Ascending aorta (tissue), 2 donors: ENCODE measurements around the gene MRPL34. TPM values are rescaled to one million over a fixed set of nuclear protein-coding genes. Genes with fewer than 3 reads are reported as not detected.
A peak's percentile ranks its signal among the peaks of the same experiment; 100 is the strongest.

Source experiments
- DNase-seq, 2 donors: peaks; one replicate each; pipeline ENCODE4 v3.0.0-alpha.2; 2019; ENCODE audit warnings: low spot score in 2 of 2
- H3K27ac ChIP-seq, 2 donors: fragments of 200-600 bp; sonication (generic); one replicate each; pipeline ENCODE4 v1.5.1; 2016 to 2017; ENCODE audit warnings: mild to moderate bottlenecking in 1 of 2
- H3K27me3 ChIP-seq: fragments of 200-600 bp; sonication (generic); one replicate; pipeline ENCODE4 v1.5.1; 2017
- H3K36me3 ChIP-seq, 2 donors: fragments of 200-600 bp; sonication (generic); one replicate each; pipeline ENCODE4 v1.5.1; 2016
- H3K4me1 ChIP-seq, 2 donors: fragments of 200-600 bp; sonication (generic); one replicate each; pipeline ENCODE4 v1.5.1; 2016 to 2017; ENCODE audit warnings: mild to moderate bottlenecking in 1 of 2
- H3K4me3 ChIP-seq, 2 donors: fragments of 200-600 bp; sonication (generic); one replicate each; pipeline ENCODE4 v1.5.1; 2016 to 2017; ENCODE audit warnings: mild to moderate bottlenecking in 1 of 2
- H3K9me3 ChIP-seq, 2 donors: fragments of 200-600 bp; sonication (generic); one replicate each; pipeline ENCODE4 v1.5.1; 2016
- CTCF ChIP-seq, 3 experiments: fragments of 200-600 bp in 2 of 3; fragments of 450-650 bp in 1 of 3; sonication (generic) in 2 of 3; IDR thresholded peaks; one replicate each; pipeline ENCODE4 v1.5.1; 2016 to 2019; ENCODE audit warnings: antibody characterized with exemption in 3 of 3, mild to moderate bottlenecking in 1 of 3, moderate library complexity in 1 of 3
- intact Hi-C: fragments of 100-400 bp; cut with DNase I; formaldehyde crosslinking; loops from one replicate; pipeline ENCODE4 v1.15.1; 2023
- total RNA-seq: library from RNA; depleted of rRNA; stranded (reverse); fragments of >200 nt; gene quantifications from one replicate; pipeline ENCODE4 v1.1.0, GENCODE V29; 2016

Gene MRPL34
- total RNA-seq, 1 donor from 2014 or later: 98.9 TPM

DNA sequence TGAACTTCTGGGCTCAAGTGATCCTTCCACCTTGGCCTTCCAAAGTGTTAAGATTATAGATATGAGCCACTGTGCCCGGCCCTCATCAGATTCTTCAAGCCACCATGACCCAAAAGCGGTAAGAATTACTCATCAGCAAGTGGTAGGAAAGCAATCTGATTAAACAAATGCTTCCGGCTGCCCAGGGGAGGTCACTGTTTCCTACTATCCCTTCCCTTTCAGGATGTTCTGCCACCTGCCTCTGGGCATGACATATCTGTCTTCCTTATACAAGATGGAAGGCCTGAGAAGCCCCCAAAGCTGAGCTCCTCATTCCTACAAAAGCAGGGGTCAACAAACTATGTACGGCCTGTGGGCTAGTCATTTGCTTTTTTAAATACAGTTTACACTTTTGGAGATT is 9.4 kb upstream of the MRPL34 start:
- DNase-seq: no peak
- H3K27me3 ChIP-seq: no peaks in the 10 kb centered on the region
- no peaks in the 10 kb centered on the region for H3K9me3 ChIP-seq
- intact Hi-C loops: no loop called here
- H3K36me3 ChIP-seq: peaks cover 5% of the 10 kb centered on the region in 2 donors
- no peak for TF ChIP-seq CTCF (IDR thresholded peaks at IDR 0.05)
- peaks cover 3 to 10% of the 10 kb centered on the region in 2 donors for H3K4me1 ChIP-seq
- no peak overlapping the region for H3K4me3 ChIP-seq
- H3K27ac ChIP-seq: no peak overlapping the region

- H3K36me3 ChIP-seq: peaks cover 5% of the 10 kb centered on the region in 2 donors
- H3K27me3 ChIP-seq: no peaks in the 10 kb centered on the region
- DNase-seq: no peak
- intact Hi-C loops: no loop called here
- H3K4me3 ChIP-seq: no peak overlapping the region
- no peaks in the 10 kb centered on the region for H3K9me3 ChIP-seq
- TF ChIP-seq CTCF (IDR thresholded peaks at IDR 0.05): no peak
- H3K4me1 ChIP-seq: peaks cover 3 to 10% of the 10 kb centered on the region in 2 donors
- H3K27ac ChIP-seq: no peak overlapping the region
Measured at GRCh38 chr19:17296976-17297375, 8.7 kb upstream of the MRPL34 start.

GRCh38 chr19:17300992-17301619 is 4.6 kb upstream of the MRPL34 start:
- Histone ChIP-seq H3K4me3 (no peak overlapping the region), H3K27ac (no peak overlapping the region), H3K27me3 (no peaks in the 10 kb centered on the region), H3K4me1 (peaks cover 2 to 22% of the 10 kb centered on the region in 2 donors), H3K36me3 (peaks cover 5% of the 10 kb centered on the region in 2 donors), H3K9me3 (no peaks in the 10 kb centered on the region)
- no peak for TF ChIP-seq CTCF (IDR thresholded peaks at IDR 0.05)
- intact Hi-C loops: loop anchor here (5.0 kb wide), 1 partner anchor 54 kb away; the partner anchor contains the start of gene NR2F6
- no peak for DNase-seq

DNA sequence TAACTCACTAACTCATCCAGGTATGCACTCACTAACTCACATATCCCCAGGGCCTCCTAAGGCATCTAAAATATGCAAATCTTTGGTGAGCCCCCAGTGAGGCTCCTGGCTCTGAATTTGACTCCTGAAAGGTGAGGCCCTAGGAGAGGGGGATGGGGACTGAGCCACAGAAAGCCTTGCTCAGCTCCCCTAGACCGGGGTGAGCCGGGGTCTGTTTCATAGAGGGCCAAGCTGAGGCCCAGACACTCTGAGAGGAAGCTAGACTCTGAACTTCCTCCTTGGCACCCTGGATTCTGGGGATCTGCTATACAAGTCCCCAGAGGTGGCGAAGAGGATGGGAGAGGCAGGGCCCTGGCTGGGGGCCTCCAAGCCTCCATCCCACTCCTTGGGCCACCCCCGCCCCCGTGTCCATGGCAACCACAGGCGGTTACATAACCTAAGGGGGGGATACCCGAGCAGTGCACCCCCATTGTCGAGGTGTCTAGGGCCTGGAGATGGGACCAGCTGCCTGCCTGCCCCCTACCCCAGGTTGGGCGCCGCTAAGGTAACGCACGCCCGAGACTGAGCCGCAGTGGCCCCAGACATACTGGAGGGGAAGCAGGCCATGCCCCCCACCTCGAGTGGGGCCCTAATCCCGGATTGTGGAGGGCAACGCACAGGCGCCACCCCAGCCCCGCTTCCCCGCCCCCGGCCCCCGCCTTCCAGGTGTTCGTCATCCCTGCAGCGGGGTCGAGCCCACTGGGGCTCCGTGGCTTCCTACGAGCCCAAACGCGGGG is 3.1 kb upstream of the MRPL34 start:
- peaks cover 5% of the 10 kb centered on the region in 2 donors for H3K36me3 ChIP-seq
- peak overlapping the region; percentile 78 to 81 for H3K27ac ChIP-seq
- intact Hi-C loops: loop anchor here (5.0 kb wide), 1 partner anchor 55 kb away; the partner anchor contains the start of gene NR2F6
- peak overlapping the region; percentile 73 to 88 for H3K4me3 ChIP-seq
- peaks cover 2 to 22% of the 10 kb centered on the region in 2 donors for H3K4me1 ChIP-seq
- no peaks in the 10 kb centered on the region for H3K27me3 ChIP-seq
- TF ChIP-seq CTCF (IDR thresholded peaks at IDR 0.05): no peak
- no peak for DNase-seq
- H3K9me3 ChIP-seq: no peaks in the 10 kb centered on the region

DNA sequence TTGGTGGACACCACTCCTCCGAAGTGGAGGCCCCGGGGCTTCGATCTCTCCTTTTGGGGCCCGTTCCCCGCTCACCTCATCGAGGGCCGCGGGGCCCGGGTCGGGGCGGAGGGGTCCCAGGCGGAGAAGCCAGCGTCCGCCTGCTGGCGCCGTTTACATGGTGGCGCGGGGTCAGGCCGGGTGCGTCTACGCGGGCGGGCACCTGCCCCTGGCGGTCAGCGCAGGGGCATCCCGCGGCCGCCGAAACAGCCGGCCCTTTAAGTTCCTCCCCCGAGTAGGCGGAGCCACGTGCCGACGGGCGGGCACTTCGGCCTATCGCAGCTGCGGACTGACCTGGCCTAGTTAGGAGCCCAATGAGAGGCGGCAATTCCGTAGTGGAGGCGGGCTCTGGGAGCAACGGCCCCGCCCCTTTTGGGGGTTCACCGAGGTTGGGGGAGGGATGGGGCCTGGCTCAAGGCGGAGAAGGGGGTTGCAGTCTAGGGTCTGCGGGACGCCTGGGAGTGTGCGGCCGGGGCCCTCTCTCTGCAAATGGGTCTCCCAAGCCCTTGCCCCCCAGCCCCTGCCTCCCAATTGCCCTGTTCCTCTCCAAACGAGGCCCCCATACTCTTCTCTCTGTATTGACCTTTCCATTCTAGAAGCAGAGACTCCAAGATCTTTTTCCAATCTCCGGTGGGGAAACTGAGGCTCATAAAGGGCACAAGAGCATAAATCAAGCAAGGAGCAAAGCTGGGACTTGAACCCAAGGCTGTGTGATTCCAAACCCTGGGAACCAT is 2.3 kb upstream of the MRPL34 start, which contains the start of gene ABHD8:
Gene ABHD8, minus strand, starts transcription at position 259 of the 773 bp plus-strand sequence. CDS start 1,809 bp downstream, outside the sequence.
- H3K36me3 ChIP-seq: peaks cover 2 to 5% of the 10 kb centered on the region in 2 donors
- peak; percentile 71 to 92 (median 71) for TF ChIP-seq CTCF (IDR thresholded peaks at IDR 0.05)
- peak; percentile 88 to 98 for DNase-seq
- H3K27me3 ChIP-seq: no peaks in the 10 kb centered on the region
- peak within 1 kb of the TSS; percentile 78 to 81 for H3K27ac ChIP-seq
- intact Hi-C loops: loop anchor here (5.0 kb wide), 1 partner anchor 56 kb away; the partner anchor contains the start of gene NR2F6
- no peaks in the 10 kb centered on the region for H3K9me3 ChIP-seq
- peaks cover 2 to 22% of the 10 kb centered on the region in 2 donors for H3K4me1 ChIP-seq
- H3K4me3 ChIP-seq: peak within 1 kb of the TSS; percentile 73 to 88
